Measurements from ENCODE around the gene RNF220. TPM values are rescaled to one million over a fixed set of nuclear protein-coding genes. Genes with fewer than 3 reads are reported as not detected.

The RNF220 gene
- total RNA-seq, 6 experiments from 2014 or later = 19.2 to 57.9 (median 23.0) TPM

GRCh38 chr1:44613941-44614340, 208.9 kb downstream of the RNF220 start:
- Histone ChIP-seq H3K9me3 (no peaks in the 10 kb centered on the region), H3K36me3 (no peaks in the 10 kb centered on the region), H3K4me1 (peaks cover 0 to 7% (median 0%) of the 10 kb centered on the region in 4 donors), H3K27ac (no peak overlapping the region), H3K27me3 (no peaks in the 10 kb centered on the region), H3K4me3 (no peak overlapping the region)
- WGBS (ENCODE audit: insufficient coverage, low coverage, low lambda C conversion rate, missing lambda C conversion rate) = 60% methylated on average over 1 of the region's 6 CpGs
- DNase-seq (no peak), ATAC-seq (no peak)
- intact Hi-C loops (cut with DNase I) = loop anchor here (5.0 kb wide), 1 partner anchor 38 kb away; no protein-coding TSS in a partner anchor
- no peak for TF ChIP-seq POLR2A (IDR thresholded peaks at IDR 0.05)

GRCh38 chr1:44616284-44616990, 211.4 kb downstream of the RNF220 start:
- intact Hi-C loops (cut with DNase I) = no loop called here
- ATAC-seq (peak in 1 of 4 donors; percentile 6), DNase-seq (no peak)
- H3K36me3 ChIP-seq = no peaks in the 10 kb centered on the region
- H3K27ac ChIP-seq = no peak overlapping the region
- no peaks in the 10 kb centered on the region for H3K9me3 ChIP-seq
- peaks cover 0 to 7% (median 0%) of the 10 kb centered on the region in 4 donors for H3K4me1 ChIP-seq
- no peak overlapping the region for H3K4me3 ChIP-seq
- TF ChIP-seq CTCF (IDR thresholded peaks at IDR 0.05) = no peak
- TF ChIP-seq POLR2A (IDR thresholded peaks at IDR 0.05) = no peak
- WGBS (ENCODE audit: insufficient coverage, low coverage, low lambda C conversion rate, missing lambda C conversion rate) = 90% methylated on average over 2 of the region's 4 CpGs
- no peaks in the 10 kb centered on the region for H3K27me3 ChIP-seq

GRCh38 chr1:44616991-44617702, 212.1 kb downstream of the RNF220 start:
- no peaks in the 10 kb centered on the region for H3K9me3 ChIP-seq
- peak overlapping the region in 2 of 3 donors; percentile 9 to 14 for H3K4me3 ChIP-seq
- 7% methylated on average over 26 of the region's 63 CpGs for WGBS (ENCODE audit: insufficient coverage, low coverage, low lambda C conversion rate, missing lambda C conversion rate)
- TF ChIP-seq POLR2A (IDR thresholded peaks at IDR 0.05) = no peak
- H3K27ac ChIP-seq = no peak overlapping the region
- DNase-seq = peak; percentile 60 to 67 (median 60)
- no peaks in the 10 kb centered on the region for H3K27me3 ChIP-seq
- intact Hi-C loops (cut with DNase I) = no loop called here
- ATAC-seq = peak; percentile 57 to 82 (median 73)
- peaks cover 0 to 7% (median 0%) of the 10 kb centered on the region in 4 donors for H3K4me1 ChIP-seq
- H3K36me3 ChIP-seq = no peaks in the 10 kb centered on the region

- WGBS (ENCODE audit: insufficient coverage, low coverage, low lambda C conversion rate, missing lambda C conversion rate) = no CpG with 5 or more reads among the region's 1 CpG
- intact Hi-C loops (cut with DNase I) = no loop called here
- DNase-seq (no peak), ATAC-seq (no peak)
- peaks cover 0 to 7% (median 0%) of the 10 kb centered on the region in 4 donors for H3K4me1 ChIP-seq
- no peaks in the 10 kb centered on the region for H3K9me3 ChIP-seq
- H3K4me3 ChIP-seq = no peak overlapping the region
- no peak overlapping the region for H3K27ac ChIP-seq
- no peaks in the 10 kb centered on the region for H3K27me3 ChIP-seq
- no peaks in the 10 kb centered on the region for H3K36me3 ChIP-seq
- no peak for TF ChIP-seq CTCF (IDR thresholded peaks at IDR 0.05)
- TF ChIP-seq POLR2A (IDR thresholded peaks at IDR 0.05) = no peak
Measured at GRCh38 chr1:44617703-44618029, 212.6 kb downstream of the RNF220 start.

GRCh38 chr1:44619261-44619900, 214.3 kb downstream of the RNF220 start:
- peaks cover 0 to 7% (median 0%) of the 10 kb centered on the region in 4 donors for H3K4me1 ChIP-seq
- H3K36me3 ChIP-seq = no peaks in the 10 kb centered on the region
- no peak overlapping the region for H3K4me3 ChIP-seq
- no peaks in the 10 kb centered on the region for H3K9me3 ChIP-seq
- intact Hi-C loops (cut with DNase I) = no loop called here
- no peak for TF ChIP-seq CTCF (IDR thresholded peaks at IDR 0.05)
- TF ChIP-seq POLR2A (IDR thresholded peaks at IDR 0.05) = no peak
- DNase-seq = no peak
- ATAC-seq = no peak
- 71% methylated on average over 11 of the region's 12 CpGs for WGBS (ENCODE audit: insufficient coverage, low coverage, low lambda C conversion rate, missing lambda C conversion rate)
- no peaks in the 10 kb centered on the region for H3K27me3 ChIP-seq
- no peak overlapping the region for H3K27ac ChIP-seq
